ENCODE data around the gene STK38.
A peak's percentile ranks its signal among the peaks of the same experiment; 100 is the strongest.
"Not testable (repeated sequence)": the region's sequence is repeated elsewhere in the genome, so short reads cannot be mapped to it uniquely, and the experiment has no call there.

Gene STK38

DNA sequence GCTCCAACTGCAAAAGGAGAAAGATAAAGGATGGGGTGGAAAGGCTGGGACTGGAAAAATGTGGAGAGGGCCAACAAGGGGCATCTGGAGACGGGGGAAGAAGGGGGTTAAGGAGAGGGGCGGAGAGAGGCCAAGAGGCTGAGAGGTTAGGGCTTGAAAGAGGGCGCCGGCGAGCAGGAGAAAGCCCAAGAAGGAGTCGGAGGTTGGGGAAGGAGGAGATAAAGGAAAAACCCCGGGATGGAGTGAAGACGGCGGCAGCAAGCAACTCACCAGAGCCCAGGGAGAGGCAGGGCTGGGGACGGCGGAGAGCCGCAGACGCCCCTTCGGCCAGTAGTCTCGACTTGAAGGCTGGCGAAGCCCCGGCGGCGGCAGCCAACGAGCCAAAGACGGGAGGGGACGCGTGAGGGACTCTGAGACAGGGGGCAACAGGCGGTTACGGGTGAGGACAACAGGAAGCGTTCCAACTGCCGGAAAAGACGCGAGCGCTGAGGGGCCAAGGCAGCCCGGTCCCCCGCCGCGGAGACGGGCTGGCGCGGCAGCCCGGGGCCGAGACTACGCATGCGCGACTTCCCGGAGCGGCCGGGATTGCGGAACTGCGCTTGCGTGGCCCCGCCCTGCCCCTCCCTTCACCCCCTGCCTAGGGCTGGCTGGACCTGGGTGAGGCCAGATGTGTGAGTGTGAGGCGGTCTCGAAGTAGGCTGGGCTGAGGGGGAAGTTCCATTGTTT, at the start of gene STK38:
STK38 (minus strand) TSS at position 560 of the 726 bp plus-strand sequence. CDS start 7,277 bp downstream, outside the sequence.
- peak; percentile 11 to 93 (median 78) for DNase-seq

- DNase-seq: no peak
These were observed 49.1 kb upstream of the STK38 start for GRCh38 chr6:36596356-36596755.

DNA sequence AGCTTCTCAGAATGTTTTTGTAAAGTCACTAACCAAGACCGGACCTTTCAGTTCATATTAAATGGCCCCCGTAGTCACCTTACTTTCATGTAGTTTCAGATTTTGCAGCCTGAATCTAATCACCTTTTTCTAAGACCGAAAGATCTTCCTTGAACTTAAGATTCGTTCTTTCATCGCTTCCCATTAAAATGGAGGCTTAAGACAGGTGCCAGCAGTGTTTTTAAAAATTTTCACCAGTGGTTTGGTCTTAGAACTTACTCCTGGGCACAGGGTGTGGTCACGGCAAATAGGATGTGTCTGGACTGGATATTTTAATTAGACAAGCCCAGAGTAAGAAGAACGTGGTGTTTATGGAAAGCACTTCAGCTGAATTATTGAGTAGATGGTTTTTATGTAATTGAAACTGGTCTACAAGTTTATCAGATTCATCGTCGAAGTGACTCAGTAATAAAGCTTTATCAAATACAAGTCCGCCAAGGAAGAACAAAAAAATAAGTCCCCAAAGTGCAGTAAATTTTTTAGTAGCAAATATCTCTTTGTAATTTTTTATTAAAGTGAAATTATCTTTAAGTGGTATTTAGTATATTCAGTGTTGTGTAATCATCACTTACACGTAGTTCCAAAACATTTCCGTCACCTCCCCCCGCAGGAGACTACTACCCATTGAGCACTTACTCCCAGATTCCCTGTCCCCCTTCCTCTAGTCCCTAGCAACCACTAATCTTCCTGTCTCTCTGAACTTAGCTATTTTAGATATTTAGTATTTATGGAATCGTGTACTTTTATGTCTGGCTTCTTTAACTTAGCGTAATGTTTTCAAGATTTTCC, 47.8 kb upstream of the STK38 start:
- DNase-seq: peak in 7 of 56 donors; percentile 9 to 48 (median 15)

GRCh38 chr6:36594029-36594815, 46.9 kb upstream of the STK38 start, which contains the start of gene SRSF3:
SRSF3 (plus strand) TSS chr6:36594362; CDS start chr6:36596763, 2,401 bp downstream.
- peak; percentile 58 to 99 (median 96) for DNase-seq

- DNase-seq: peak in 37 of 56 donors; percentile 32 to 86 (median 72)
These were observed 46.3 kb upstream of the STK38 start for GRCh38 chr6:36593569-36594028.

GRCh38 chr6:36592221-36592655, 45.0 kb upstream of the STK38 start:
- DNase-seq: no peak

DNA sequence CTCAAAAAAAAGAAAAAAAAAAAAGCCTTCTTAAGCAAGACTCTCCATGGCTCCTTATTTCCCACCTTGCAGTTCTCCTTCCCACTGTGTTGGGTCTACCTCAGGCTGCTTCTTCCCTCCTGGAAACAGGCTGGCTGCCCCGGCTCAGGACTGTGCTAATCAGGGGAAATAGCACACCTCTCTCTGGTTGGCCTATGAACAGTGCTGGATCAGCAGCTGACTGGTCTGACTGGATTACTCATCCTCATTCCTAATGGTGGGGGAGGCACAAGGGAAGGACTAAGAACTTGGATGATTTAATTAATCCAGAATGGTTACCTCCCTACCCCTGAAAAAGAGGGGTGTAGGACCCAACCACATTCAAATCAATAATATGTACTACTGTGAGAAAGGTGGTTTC, 43.0 kb upstream of the STK38 start:
- no peak for DNase-seq

DNA sequence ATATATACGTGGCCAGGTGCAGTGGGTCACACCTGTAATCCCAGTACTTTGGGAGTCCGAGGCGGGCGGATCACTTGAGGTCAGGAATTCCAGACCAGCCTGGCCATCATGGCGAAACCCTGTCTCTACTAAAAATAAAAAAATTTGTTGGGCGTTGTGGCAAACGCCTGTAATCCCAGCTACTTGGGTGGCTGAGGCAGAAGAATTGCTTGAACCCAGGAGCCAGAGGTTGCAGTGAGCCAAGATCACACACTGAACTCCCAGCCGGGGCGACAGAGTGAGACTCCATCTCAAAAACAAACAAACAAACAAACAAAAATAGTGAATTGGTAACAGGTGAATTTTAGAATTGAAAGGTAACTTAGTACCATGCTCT, 41.7 kb upstream of the STK38 start:
- not testable (repeated sequence) for DNase-seq

- DNase-seq: no peak
These were observed 39.3 kb upstream of the STK38 start for GRCh38 chr6:36586606-36587005.

DNA sequence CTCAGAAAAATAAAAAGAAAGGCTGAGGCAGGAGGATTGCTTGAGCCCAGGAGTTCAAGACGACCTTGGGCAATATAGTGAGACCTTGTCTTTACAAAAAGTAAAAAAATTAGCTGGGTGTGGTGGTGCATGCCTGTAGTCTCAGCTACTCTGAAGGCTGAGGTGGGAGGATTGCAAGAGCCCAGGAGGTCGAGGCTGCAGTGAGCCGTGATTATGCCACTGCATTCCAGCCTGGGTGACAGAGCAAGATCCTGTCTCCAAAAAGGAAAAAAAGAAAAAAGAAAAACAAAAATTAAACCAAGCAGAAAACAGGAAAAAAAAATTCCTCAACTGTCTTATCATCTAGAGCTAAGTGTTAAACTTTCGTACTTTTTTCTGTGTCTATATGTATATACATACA, 34.4 kb upstream of the STK38 start:
- no peak for DNase-seq

- no peak for DNase-seq
These were observed 32.9 kb upstream of the STK38 start for GRCh38 chr6:36580184-36580526.

- no peak for DNase-seq
These were observed 31.2 kb upstream of the STK38 start for GRCh38 chr6:36578431-36578830.

GRCh38 chr6:36578030-36578429, 30.8 kb upstream of the STK38 start:
- DNase-seq: no peak

DNA sequence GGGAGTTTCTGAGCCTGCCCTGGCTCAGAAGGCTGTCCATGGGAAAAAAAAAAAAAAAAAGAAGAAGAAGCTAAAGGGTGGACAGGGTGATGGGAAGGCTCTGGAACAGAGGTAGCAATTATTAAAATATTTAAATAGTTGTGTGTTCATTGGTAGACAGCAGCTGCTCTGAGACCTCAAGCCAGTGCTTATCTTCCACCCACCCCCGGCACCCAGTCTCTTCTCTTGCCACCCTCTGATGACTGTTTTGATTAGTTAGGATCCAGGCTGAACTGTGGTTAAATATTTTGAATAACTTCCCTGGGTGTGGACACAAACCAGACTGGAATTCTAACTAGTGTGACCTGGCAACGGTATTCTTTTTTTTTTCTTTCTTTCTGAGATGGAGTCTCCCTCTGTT, 30.0 kb upstream of the STK38 start:
- no peak for DNase-seq

DNA sequence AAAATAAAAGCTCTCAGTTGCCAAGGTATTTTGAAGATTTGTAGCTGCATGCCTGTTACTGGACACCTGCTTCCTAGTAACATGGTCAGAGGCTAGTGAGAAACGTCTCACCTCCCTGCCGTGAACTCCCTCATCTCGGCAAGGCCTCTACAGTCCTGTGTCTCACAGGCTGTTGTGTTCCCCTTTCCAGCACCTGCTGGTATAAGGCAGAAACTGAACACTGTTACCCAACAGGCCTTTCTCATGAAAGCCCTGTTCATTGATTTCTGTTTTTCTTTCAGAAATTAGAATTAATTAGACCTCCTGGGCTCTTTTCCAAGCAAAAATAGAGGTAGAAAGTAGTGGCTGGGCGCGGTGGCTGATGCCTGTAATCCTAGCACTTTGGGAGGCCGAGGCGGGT, 29.3 kb upstream of the STK38 start:
- DNase-seq: no peak

GRCh38 chr6:36574679-36575078, 27.4 kb upstream of the STK38 start:
- no peak for DNase-seq

DNA sequence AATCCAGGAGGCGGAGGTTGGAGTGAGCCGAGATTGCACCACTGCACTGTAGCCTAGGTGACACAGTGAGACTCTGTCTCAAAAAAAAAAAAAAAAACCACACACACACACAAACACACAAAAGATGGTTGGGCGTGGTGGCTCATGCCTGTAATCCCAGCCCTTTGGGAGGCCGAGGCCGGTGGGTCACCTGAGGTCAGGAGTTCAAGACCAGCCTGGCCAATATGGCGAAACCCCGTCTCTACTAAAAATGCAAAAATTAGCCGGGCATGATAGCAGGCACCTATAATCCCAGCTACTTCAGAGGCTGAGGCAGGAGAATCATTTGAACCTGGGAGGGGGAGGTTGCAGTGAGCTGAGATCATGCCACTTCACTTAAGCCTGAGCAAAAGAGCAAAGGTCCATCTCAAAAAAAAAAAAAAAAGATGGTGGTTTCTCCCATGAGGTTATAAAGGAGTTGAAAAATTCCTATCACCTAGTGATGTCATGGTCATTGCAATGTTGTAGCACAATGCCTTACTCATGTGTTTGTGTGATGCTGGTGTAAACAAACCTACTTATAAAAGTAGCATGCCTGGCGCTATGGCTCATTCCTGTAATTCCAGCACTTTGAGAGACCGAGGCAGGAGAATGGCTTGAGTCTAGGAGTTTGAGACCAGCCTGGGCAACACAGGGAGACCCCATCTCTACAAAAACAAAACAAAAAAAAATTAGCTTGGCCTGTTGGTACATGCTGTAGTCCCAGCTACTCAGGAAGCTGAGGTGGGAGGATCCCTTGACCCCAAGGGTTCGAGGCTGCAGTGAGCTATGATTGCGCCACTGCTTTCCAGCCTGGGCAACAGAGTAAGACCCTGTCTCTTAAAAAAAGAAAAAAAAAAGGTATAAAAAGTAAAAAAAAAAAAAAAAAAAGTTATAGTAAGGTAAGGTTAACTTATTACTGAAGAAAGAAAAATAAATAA, 25.4 kb upstream of the STK38 start:
- DNase-seq: not testable (repeated sequence)

DNA sequence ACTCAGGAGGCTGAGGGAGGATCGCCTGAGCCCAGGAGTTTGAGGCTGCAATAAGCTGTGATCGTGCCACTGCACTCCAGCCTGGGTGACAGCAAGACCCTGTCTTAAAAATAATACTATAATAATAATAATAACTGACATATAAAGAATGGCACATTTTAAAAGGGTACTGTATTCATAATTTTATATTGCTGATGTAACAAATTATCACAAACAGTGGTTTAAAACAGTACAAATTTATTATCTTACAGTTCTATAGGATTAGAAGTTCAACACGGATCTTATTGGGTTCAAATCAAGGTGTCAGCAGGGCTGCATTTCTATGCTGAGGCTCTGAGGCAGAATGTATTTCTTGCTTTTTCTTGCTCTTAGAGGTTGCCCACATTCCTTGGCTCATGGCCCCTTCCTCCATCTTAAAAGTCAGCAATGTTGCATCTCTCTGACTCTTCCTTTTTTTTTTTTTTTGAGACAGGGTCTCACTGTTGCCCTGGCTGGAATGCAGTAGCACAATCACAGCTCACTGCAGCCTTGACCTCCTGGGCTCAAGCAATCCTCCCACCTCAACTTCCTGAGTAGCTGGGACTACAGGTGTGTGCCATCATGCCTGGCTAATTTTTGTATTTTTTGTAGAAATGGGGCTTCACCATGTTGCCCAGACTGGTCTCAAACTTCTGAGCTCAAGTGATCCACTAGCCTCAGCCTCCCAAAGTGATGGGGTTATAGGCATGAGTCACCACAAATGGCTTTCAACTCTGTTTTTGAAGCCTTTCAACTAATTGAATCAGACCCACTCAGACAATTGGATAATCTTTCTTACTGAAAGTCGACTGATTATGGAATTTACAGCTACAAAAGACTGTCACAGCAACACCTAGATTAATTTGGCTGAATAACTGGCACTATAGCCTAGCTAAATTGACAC, 24.1 kb upstream of the STK38 start:
- no peak for DNase-seq

DNA sequence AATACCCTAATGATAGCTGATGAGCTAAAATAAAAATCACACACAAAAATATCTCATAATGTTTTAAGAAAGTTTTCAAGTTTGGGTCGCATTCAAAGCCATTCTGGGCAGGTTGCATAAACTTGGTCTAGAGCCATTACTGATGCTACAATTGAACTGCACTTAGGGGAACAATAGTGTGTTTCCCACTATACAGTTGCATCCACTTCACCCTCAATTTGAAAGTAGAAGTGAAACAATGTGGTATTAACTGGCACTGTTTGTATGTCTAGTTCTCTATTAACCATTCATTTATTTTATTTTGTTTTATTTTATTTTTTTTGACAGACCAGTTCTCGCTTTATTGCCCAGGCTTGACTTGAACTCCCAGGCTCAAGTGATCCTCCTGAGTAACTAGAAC, 23.0 kb upstream of the STK38 start:
- DNase-seq: no peak
